Left kidney (tissue), 1 donor: Measurements from ENCODE around the gene CTH. TPM values are rescaled to one million over a fixed set of nuclear protein-coding genes. Genes with fewer than 3 reads are reported as not detected.

Source experiments
- polyA plus RNA-seq: library from polyadenylated mRNA; unstranded; fragments of 120-200 nt; gene quantifications from one replicate; pipeline ENCODE4 v1.2.1, GENCODE V29; 2013; ENCODE audit not compliant: insufficient read length

The CTH gene
- polyA plus RNA-seq, 1 donor, result 16.2 TPM

Other genes with a start within 250 kb of the CTH start
- 32.2 TPM for gene LRRC40, start 205.7 kb upstream of the CTH start, polyA plus RNA-seq
- 553 TPM for gene SRSF11, start 189.9 kb upstream of the CTH start, polyA plus RNA-seq
- gene ANKRD13C, start 56.5 kb upstream of the CTH start, polyA plus RNA-seq, result 32.8 TPM